B cell (primary cell): ENCODE data around the gene P3H4. TPM values are rescaled to one million over a fixed set of nuclear protein-coding genes. Genes with fewer than 3 reads are reported as not detected.

ENCODE experiments used
- ATAC-seq: fragments of 200-7000 bp; cut with Tn5 transposase; one replicate; pipeline ENCODE4 v1.10.0; 2021; ENCODE audit warnings: low read depth, mild to moderate bottlenecking, moderate number of reproducible peaks, moderate library complexity
- CTCF ChIA-PET: fragments of 350-600 bp; sonication (Branson Sonifier 250); formaldehyde crosslinking; loops from one replicate; lab custom pipeline; 2021; ENCODE audit warnings: antibody characterized with exemption, inconsistent platforms; lab: Charles Lee
- POLR2A ChIA-PET: fragments of 350-600 bp; sonication (Branson Sonifier 250); formaldehyde crosslinking; loops from one replicate; lab custom pipeline; 2021; ENCODE audit warnings: antibody characterized with exemption; lab: Charles Lee
- DNase-seq: peaks from one replicate; pipeline ENCODE4 v3.0.0; 2013
- H2AFZ ChIP-seq: 2 replicates; pipeline ENCODE4 v1.6.1; 2012; ENCODE audit warnings: mild to moderate bottlenecking, low read depth, low read length; ENCODE audit not compliant: insufficient read depth, poor library complexity, severe bottlenecking
- H3K27ac ChIP-seq, 2 donors: 1 replicate in 1 of 2; 2 replicates in 1 of 2; pipeline ENCODE4 v1.5.1; 2012 to 2013; ENCODE audit warnings: low read length in 2 of 2, mild to moderate bottlenecking in 2 of 2, moderate library complexity in 1 of 2
- H3K27me3 ChIP-seq, 4 experiments: fragments of 200-600 bp in 1 of 4; sonication (generic) in 1 of 4; replicated peaks in 1 of 4; 1 replicate in 2 of 4; 2 replicates in 2 of 4; pipeline versions ENCODE4 v1.6.1 to v1.7.0; 2013 to 2016; ENCODE audit warnings: low read length in 3 of 4, mild to moderate bottlenecking in 2 of 4, mixed read lengths in 1 of 4, moderate library complexity in 1 of 4; ENCODE audit not compliant: insufficient read depth in 4 of 4, control insufficient read depth in 3 of 4; ENCODE audit errors: control extremely low read depth in 1 of 4
- H3K36me3 ChIP-seq, 2 experiments: replicated peaks in 1 of 2; 1 replicate in 1 of 2; 2 replicates in 1 of 2; pipeline versions ENCODE4 v1.6.1 to v1.7.1; 2013; ENCODE audit warnings: low read length in 1 of 2; ENCODE audit not compliant: insufficient read depth in 2 of 2, control insufficient read depth in 1 of 2; ENCODE audit errors: control extremely low read depth in 1 of 2, extremely low read depth in 1 of 2
- H3K4me1 ChIP-seq, 2 donors: fragments of 200-600 bp in 1 of 2; sonication (generic) in 1 of 2; 1 replicate in 1 of 2; 2 replicates in 1 of 2; pipeline versions ENCODE4 v1.5.1 to v1.6.1; 2013 to 2017; ENCODE audit warnings: low read length in 2 of 2; ENCODE audit not compliant: control insufficient read depth in 2 of 2, insufficient read depth in 2 of 2
- H3K4me2 ChIP-seq: replicated peaks from 2 replicates; pipeline ENCODE3; 2012; ENCODE audit warnings: mild to moderate bottlenecking, low read depth, low read length; ENCODE audit not compliant: poor library complexity, severe bottlenecking
- H3K4me3 ChIP-seq, 5 experiments: fragments of 200-600 bp in 1 of 5; sonication (generic) in 1 of 5; 1 replicate in 3 of 5; 2 replicates in 2 of 5; pipeline versions ENCODE4 v1.5.1 to v1.7.0; 2011 to 2016; ENCODE audit warnings: low read length in 4 of 5, mild to moderate bottlenecking in 4 of 5, low read depth in 2 of 5, control low read depth in 1 of 5, moderate library complexity in 1 of 5; ENCODE audit not compliant: insufficient read depth in 1 of 5; ENCODE audit errors: control extremely low read depth in 1 of 5, extremely low read depth in 1 of 5
- H3K79me2 ChIP-seq: fragments of 200-600 bp; sonication (generic); one replicate; pipeline ENCODE4 v1.6.0; 2016; ENCODE audit warnings: low read length; ENCODE audit not compliant: control insufficient read depth, insufficient read depth
- H3K9ac ChIP-seq: fragments of 200-600 bp; sonication (generic); 2 replicates; pipeline ENCODE4 v1.6.1; 2017; ENCODE audit warnings: mild to moderate bottlenecking, low read length, moderate library complexity
- H3K9me3 ChIP-seq, 3 donors: one replicate each; pipeline versions ENCODE4 v1.6.1 to v1.7.1; 2013; ENCODE audit warnings: low read length in 2 of 3; ENCODE audit not compliant: control insufficient read depth in 2 of 3, insufficient read depth in 1 of 3; ENCODE audit errors: control extremely low read depth in 1 of 3
- H4K20me1 ChIP-seq: 2 replicates; pipeline ENCODE4 v1.6.0; 2012; ENCODE audit warnings: mild to moderate bottlenecking, low read length; ENCODE audit not compliant: insufficient read depth, control insufficient read depth, poor library complexity, severe bottlenecking
- H3K27ac Mint-ChIP-seq: one replicate; pipeline ENCODE4 v1.8.0; 2021; ENCODE audit warnings: mixed read lengths
- H3K27me3 Mint-ChIP-seq: one replicate; pipeline ENCODE4 v1.8.0; 2021; ENCODE audit warnings: mixed read lengths
- H3K4me1 Mint-ChIP-seq: one replicate; pipeline ENCODE4 v1.8.0; 2021; ENCODE audit warnings: mixed read lengths
- H3K4me3 Mint-ChIP-seq: one replicate; pipeline ENCODE4 v1.8.0; 2021; ENCODE audit warnings: mixed read lengths
- H3K9me3 Mint-ChIP-seq: one replicate; pipeline ENCODE4 v1.8.0; 2022; ENCODE audit warnings: mixed read lengths; ENCODE audit not compliant: insufficient read depth
- CTCF ChIP-seq: fragments of 200-600 bp; IDR thresholded peaks from one replicate; pipeline ENCODE4 v1.8.0; 2022; ENCODE audit warnings: antibody characterized with exemption, mild to moderate bottlenecking
- EZH2 ChIP-seq: IDR thresholded peaks from 2 replicates; pipeline ENCODE4 v1.6.1; 2012; ENCODE audit warnings: borderline replicate concordance, low read depth, mild to moderate bottlenecking, moderate library complexity, low read length; ENCODE audit not compliant: insufficient read depth, poor library complexity, severe bottlenecking
- WGBS: methylation state at CpG from one replicate; pipeline ENCODE4 v1.1.5; 2013; ENCODE audit warnings: missing lambda C conversion rate; ENCODE audit not compliant: insufficient coverage; 5-methylcytosine and 5-hydroxymethylcytosine counted together
- intact Hi-C: fragments of 100-400 bp; cut with micrococcal nuclease; formaldehyde crosslinking; loops from one replicate; pipeline ENCODE4 v1.10.0; 2022
- polyA plus RNA-seq: library from polyadenylated mRNA; depleted of rRNA; stranded (reverse); fragments of >200 nt; gene quantifications from 2 replicates; pipeline ENCODE4 v1.2.3, GENCODE V29; 2012
- total RNA-seq, 2 donors: library from RNA; stranded (reverse); fragments of 120-200 nt in 1 of 2; gene quantifications; 1 replicate in 1 of 2; 2 replicates in 1 of 2; pipeline versions ENCODE4 v1.2.3 to v1.2.4, GENCODE V29; 2013 to 2022

The P3H4 gene
- total and polyA plus RNA-seq, 2 donors (not counting 1 experiment from before 2014, with no cell fraction given): 1.3 to 2.8 TPM

DNA sequence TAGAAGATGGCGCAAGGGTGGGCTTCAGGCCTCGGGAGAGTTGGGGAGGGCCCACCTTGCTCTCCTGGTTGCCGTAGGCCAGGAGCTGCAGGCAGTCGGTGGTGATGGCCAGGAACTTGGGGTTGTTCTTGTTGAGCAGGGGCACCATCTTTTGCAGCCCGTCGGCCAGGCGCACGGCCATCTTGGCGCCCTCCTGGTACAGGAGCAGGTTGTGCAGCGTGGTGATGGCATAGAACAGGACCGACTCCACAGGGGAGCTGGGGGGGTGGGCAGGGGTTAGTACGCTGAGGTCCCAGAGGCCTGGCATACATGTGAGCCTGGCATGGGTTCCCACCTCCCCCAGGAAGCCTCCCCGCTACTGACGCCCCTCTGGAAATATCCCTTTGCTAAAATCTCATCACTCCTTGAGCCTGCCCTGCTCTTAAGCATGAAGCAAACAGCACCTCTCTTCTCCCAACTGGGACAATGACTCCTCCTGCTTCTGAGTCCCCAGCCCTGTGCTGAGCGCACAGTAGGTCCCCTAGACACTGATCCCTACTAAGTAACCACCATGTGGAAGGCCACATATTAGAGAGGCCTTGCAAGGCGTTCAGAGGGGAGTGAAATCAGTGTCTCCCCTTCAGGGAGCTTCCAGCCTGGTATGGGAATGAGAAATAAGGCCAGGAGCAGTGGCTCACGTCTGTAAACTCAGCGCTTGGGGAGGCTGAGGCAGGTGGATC lies 44.3 kb downstream of the P3H4 start:
- CTCF ChIA-PET: interaction anchor here (1.0 to 1.9 kb wide), 3 partner anchors 19 to 30 kb away, joined by 3 to 6 read pairs (median 5); partner anchors contain the start of gene JUP
- Histone ChIP-seq H3K9ac (no peak overlapping the region), H2AFZ (no peak overlapping the region), H3K27me3 (no peaks in the 10 kb centered on the region), H4K20me1 (peaks cover 10% of the 10 kb centered on the region), H3K4me3 (no peak overlapping the region), H3K4me1 (peaks cover 7 to 12% of the 10 kb centered on the region in 2 donors), H3K36me3 (peaks cover 0 to 81% of the 10 kb centered on the region in 2 experiments), H3K4me2 (no peak overlapping the region), H3K9me3 (no peaks in the 10 kb centered on the region), H3K27ac (no peak overlapping the region), H3K79me2 (peaks cover 10% of the 10 kb centered on the region)
- intact Hi-C loops: no loop called here
- WGBS: 95% methylated on average over 14 of the region's 18 CpGs
- DNase-seq: no peak
- POLR2A ChIA-PET: interaction anchor here (1.2 kb wide), 1 partner anchor 18 kb away, joined by 3 read pairs; no protein-coding TSS in a partner anchor
- no peak for TF ChIP-seq EZH2
- TF ChIP-seq CTCF: no peak
- Mint-ChIP-seq H3K9me3 (no peaks in the 10 kb centered on the region), H3K4me3 (no peak overlapping the region), H3K27ac (no peak overlapping the region), H3K27me3 (no peaks in the 10 kb centered on the region), H3K4me1 (peaks cover 12% of the 10 kb centered on the region)
- no peak for ATAC-seq

DNA sequence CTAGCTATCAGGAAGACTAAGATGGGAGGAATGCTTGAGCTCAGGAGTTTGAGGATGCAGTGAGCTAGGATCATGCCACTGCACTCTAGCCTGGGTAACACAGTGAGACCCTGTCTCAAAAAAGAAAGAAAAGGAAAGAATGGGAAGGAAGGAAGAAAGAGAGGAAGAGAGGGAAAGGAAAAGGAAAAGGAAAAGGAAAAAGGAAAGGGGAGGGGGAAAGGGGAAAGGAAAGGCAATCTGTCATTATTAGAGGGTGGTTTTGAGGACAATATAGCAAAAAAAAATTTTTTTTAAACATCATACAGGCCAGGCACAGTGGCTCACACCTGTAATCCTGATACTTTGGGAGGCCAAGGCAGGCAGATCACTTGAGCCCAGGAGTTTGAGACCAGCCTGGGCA lies 45.6 kb downstream of the P3H4 start:
- Histone ChIP-seq H3K27ac (no peak overlapping the region), H3K9ac (no peak overlapping the region), H3K9me3 (no peaks in the 10 kb centered on the region), H2AFZ (no peak overlapping the region), H4K20me1 (no peaks in the 10 kb centered on the region), H3K4me3 (no peak overlapping the region), H3K79me2 (no peaks in the 10 kb centered on the region), H3K4me1 (peaks cover 0 to 7% of the 10 kb centered on the region in 2 donors), H3K27me3 (no peaks in the 10 kb centered on the region), H3K36me3 (peaks cover 0 to 75% of the 10 kb centered on the region in 2 experiments), H3K4me2 (no peak overlapping the region)
- ChIA-PET CTCF (no interaction called here), POLR2A (interaction anchor here (1.2 kb wide), 1 partner anchor 19 kb away, joined by 3 read pairs; no protein-coding TSS in a partner anchor)
- no peak overlapping the region for H3K27ac Mint-ChIP-seq
- intact Hi-C loops: no loop called here
- ATAC-seq (no peak), DNase-seq (no peak)
- no peak overlapping the region for H3K4me3 Mint-ChIP-seq
- H3K27me3 Mint-ChIP-seq: no peaks in the 10 kb centered on the region
- H3K4me1 Mint-ChIP-seq: peaks cover 8% of the 10 kb centered on the region
- TF ChIP-seq CTCF (no peak), EZH2 (no peak)
- no peaks in the 10 kb centered on the region for H3K9me3 Mint-ChIP-seq
